Endometrium (tissue), 2 donors: ENCODE data around the gene TMEM129.

Experiments used
- FAIRE-seq: peaks from 2 replicates; lab custom pipeline; 2012; peaks lifted over from hg19 to GRCh38; lab: Jason Lieb, UNC
- donor health status: control.
- donor health status: control.

The TMEM129 gene

DNA sequence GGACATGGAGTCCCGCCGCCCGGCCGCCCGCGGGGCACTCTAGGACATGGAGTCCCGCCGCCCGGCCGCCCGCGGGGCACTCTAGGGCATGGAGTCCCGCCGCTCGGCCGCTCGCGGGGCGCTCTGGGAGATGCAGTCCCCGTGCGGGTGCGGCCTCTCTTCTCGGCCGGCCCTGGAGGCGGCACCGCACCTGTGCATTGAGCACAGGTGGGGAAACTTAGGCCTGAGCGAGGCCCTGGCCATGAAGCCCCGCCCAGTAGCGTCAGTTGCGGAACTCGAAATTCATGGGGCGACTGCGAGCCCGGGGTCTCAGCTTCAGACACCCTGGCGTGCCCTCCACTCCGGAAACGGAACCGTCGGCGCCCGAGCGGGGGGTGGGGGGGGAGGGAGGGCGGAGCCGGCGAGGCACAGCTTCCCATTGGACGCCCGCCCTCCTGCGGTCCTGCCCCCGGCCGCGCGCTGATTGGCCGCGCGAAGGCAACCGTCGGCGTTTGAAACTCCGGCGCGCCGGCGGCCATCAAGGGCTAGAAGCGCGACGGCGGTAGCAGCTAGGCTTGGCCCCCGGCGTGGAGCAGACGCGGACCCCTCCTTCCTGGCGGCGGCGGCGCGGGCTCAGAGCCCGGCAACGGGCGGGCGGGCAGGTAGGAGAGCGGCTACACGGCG, at the start of gene TMEM129, which contains the start of gene TACC3:
TSS of gene TMEM129 (minus strand) at position 321 of the 663 bp plus-strand sequence. CDS start 486 bp downstream, outside the sequence.
TSS of gene TACC3 (plus strand) at position 519 of the 663 bp plus-strand sequence. CDS start 1,901 bp downstream, outside the sequence.
- FAIRE-seq, result no peak

DNA sequence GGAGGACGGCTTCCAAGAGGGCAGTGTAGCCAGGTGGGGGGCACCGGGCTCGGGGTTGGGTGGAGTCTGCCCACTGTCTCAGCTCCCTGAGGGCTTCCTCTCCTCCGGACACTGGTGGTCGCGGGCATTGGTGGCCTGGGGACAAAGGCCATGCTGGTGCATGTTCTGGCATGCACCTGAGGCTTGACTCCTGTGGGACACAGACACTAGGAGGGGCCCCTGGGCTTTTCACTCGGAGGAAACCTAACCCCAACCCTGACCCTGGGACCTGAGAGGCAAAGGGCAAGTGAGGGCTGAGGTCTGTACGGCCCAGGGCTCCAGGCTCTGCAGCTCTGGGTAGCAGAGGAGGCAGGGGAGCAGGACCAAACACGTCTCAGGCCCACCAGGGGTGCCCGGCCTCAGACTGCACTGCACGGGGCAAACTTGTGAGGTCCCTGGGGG, 49.7 kb upstream of the TMEM129 start:
- no peak for FAIRE-seq

DNA sequence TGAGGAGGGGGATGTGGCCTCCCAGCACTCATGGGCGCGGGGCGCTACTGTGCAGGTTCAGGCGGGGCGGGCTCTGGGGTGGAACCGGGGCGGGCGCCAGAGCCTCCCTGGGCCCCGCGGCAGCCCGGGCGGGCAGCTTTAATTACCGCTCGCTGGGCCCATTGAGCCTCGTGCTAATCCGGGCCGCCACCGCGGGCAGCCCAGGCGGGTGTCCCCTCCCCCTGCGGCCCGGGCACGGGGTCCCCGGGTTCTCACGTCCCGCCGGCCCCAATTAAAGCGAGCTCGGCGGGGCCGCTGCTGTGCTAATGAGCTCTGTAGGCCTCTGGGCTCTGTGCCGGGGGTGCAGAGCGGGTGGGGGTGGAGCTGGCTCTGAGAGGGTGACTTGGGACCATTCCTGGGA, 49.1 kb upstream of the TMEM129 start:
- FAIRE-seq, result no peak

DNA sequence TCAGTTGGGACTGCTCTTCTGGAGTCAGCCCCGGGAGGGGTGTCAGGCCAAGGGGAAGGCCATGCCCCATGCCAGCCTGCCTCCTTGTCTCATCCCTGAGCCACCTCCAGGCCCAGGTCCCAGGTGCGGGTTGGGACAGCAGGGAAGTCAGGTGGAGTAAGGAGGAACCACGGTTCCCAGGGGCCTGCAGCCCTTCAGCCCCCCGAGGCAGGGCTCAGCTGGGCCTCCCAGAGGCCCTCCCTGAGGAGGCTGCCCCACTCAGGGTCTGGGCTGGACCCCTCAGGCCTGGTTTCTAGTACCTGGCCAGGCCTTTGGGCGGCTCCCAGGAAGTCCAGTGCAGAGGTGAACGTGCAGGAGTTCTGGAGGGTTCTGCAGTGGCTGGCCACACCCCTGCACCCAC, 48.6 kb upstream of the TMEM129 start:
- FAIRE-seq, result no peak

GRCh38 chr4:1768367-1769034, 47.4 kb upstream of the TMEM129 start:
- FAIRE-seq, result no peak

- FAIRE-seq, result no peak
Measured at GRCh38 chr4:1767770-1768366, 46.7 kb upstream of the TMEM129 start.

GRCh38 chr4:1767061-1767769, 46.1 kb upstream of the TMEM129 start:
- FAIRE-seq, result no peak

DNA sequence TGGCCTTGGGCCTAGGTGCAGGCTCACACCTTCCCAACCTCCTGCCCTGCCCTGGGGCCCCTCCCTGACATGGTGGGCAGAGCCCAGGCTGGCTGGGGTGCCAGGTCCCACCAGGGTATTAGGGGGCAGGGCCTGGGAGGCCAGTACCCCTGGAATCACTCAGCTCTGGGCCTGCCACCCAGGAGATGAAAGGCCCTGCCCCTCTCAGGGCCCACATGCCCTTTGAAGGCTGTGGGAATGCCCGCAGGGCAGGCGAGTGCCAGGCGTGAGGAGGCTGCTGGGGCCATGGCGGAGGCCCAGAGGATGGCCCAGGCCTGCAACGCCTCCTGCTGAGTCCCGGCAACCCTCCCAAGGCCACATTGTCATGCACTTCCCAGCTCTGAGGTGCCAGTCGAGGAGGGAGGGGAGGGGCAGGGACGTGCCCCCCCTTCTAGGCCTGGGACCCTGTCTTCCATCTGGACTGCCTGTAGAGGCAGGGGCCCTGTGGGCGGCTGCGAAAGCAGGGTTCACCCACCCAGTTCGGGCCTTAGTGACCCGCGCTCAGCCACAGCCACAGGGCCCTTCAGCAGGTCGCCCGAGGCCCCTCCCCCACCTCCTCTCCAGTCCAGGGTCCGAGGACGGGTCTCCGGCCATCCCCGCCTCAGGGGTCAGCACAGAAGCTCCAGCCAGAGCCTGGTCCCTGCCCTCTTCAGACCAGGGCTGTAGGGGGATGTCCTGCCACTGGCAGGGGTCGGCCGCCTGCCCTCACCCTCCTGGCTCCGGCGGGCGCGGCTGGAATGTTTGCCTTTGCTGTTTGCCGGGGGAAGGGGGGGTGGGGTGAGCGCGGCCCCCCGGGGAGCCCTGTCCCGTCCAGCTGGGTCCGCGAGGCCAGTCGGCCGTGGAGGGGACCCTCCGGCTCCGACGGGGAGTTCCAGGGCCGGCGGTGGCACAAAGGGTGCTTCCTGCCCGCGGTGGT, 45.3 kb upstream of the TMEM129 start:
- FAIRE-seq, result no peak

- no peak for FAIRE-seq
Measured at GRCh38 chr4:1765409-1766072, 44.4 kb upstream of the TMEM129 start.

DNA sequence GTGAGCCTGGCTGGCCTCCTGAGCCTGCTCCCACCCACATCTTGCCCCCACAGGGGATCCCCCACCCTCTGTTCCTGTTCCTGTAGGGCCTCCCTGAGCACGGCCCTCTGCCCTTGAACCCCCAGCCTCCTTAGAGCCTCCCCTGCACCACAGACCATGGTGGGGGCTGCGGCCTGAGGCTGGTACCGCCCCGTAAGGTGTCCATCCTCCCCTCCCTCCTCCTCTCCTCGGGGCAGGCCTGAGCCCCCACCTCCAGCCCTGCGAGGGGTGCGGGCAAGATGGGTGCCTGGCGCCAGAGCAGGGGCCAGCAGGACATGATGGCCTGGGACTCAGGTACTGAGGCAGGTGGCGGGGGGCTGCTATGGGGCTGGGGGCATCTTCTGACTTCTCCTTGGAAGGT, 43.5 kb upstream of the TMEM129 start:
- no peak for FAIRE-seq

DNA sequence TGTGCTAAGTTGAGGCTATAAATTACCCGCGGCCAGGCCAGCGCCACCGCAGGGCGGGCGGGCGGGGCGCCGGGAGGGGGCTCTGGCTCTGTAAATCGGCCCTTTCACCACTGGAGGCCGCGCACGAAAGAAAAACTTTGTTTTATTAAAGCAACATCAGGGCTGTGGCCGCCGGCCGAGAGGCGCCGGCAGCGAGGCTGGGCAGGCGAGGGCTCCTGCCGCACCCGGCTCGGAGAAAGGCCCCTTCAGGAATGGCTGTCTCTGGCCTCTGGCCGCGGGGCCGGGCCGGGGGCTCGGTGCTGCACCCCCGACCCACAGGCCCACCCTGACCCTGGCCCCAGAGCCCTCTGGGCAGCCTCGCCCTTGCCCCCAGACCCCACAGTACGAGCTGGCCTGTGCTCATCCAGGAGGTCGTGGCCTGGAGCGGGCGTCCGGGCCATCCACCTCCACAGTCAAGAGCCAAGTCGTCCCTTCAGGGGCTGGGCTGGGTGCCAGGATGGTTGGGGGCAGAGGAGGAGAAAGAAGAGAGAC, 42.5 kb upstream of the TMEM129 start:
- FAIRE-seq, result no peak

DNA sequence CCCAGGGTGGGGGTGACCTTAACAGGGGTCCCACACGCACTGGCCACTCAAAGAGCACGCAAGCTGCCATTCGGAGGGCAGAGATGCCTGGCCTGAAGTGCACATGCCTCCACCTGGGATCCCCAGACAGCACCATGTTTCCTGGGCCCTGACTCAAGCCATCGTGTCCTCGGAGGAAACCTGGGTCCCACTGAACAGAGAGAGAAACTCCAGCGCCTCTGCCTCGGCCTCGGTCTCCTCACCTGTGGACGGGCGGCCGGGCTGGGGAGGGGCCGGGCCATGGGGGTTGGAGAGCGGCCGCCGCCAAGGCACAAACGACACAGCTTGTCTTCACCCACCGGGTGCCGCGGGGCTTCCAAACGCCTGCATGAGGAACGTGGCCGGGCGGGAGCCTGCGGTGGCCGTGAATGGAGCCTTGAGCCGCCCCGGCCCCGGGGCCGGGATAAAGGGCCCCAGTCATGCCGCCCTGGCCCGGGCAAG, 42.0 kb upstream of the TMEM129 start:
- no peak for FAIRE-seq

DNA sequence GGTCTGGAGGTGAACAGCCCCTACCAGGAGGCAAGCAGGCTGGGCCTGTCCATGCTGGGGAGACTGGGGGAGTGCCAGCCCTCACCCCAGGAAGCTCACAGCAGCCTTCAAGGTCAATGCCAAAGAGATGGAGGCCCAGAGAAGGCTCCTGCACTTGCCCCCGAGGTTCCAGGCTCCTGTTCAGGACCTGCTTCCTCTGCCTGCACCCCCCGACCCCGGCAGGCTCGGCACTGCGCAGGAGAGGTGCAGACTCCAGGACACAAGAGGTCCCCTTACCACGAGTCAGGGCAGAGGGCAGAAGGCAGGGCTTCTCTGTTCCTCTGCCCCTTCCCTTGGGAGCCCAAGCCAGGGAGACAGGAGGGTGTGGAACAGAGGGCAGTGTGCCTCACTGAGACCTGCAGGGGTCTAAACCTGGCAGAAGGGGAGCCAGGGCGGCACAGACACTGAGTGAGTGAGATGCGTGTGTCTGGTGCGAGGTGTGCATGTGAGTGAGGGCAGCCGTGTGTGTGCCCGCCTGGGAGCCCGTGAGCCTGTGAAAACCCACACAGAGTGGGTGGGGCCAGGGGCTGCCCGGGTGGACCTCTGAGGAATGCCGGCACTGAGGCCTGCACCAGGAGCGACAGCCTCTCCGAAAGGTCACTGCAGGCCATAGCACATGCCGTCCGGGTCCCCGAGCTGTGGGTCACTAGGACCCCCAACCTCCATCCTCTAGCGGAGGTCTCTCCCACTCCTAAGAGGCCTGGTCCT, 41.3 kb upstream of the TMEM129 start:
- FAIRE-seq, result no peak

DNA sequence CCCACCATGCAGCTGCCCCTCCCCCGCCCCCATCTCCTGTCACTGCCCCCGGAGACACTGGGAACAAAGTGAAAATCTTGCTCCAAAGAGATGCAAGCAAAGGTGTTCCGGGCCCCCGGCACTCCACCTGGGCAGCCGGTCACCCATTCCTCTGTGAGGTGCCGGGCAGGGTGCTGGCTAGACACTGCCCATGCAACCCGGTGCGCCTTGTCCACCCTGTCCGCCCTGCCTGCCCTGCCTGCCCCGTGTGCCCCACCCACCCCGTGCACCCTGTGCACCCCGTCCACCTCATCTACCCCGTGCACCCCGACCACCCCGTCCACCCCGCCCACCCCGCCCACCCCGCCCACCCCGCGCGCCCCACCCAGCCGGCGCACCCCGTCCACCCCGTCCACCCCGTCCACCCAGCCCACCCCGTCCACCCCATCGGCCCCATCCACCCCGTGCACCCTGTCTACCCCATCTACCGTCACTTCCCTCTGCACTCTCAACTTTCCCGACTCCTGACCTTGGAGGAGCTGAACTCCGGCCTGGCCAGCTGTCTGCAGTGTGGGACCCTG, 40.1 kb upstream of the TMEM129 start:
- FAIRE-seq, result no peak

DNA sequence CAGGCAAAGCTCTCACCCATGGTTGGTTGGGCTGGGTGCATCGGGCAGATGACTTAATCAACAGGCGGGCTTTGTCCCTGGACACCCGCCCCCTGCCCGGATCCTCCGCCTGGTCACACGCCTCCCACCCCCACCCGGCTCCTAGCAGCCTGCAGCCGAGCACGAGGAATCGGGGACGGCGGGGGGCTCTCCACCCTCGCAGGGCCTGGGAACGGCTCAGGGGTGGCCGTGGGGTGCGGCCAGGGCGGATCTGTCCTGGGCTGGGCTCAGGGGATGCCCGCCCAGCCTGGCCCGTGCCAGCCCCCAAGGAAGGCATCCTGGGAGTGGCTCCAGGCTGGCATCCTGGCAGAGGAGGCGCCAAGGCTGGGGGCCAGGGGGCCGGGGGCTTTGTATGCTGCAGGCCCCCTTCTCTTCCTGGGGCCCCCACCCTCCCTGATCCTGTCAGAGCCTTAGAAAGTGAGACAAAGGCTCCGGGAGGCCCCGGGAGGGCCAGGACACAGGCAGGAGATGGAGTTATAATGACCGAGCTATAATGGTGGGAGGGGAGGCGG, 39.5 kb upstream of the TMEM129 start:
- FAIRE-seq, result no peak

DNA sequence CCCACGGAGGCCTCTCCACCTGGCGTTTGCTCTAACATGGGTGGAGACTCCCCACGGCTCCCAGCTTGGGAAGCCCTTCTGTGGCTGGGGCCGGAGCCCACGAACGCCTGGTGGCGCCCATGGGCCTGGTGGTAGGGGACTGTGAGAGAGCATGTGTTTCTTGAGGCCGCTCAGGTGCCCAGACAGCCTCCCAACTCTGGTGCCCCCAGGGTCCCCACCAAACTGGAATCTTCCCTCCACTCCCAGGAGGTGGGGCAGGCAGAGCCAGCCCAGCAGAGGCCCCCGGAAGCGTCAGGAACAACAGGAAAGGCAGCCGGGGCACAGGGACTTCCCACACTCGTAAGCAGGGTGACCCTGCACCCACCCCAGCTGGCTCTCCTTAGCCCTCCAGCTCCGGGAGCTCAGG, 38.7 kb upstream of the TMEM129 start:
- FAIRE-seq, result no peak

DNA sequence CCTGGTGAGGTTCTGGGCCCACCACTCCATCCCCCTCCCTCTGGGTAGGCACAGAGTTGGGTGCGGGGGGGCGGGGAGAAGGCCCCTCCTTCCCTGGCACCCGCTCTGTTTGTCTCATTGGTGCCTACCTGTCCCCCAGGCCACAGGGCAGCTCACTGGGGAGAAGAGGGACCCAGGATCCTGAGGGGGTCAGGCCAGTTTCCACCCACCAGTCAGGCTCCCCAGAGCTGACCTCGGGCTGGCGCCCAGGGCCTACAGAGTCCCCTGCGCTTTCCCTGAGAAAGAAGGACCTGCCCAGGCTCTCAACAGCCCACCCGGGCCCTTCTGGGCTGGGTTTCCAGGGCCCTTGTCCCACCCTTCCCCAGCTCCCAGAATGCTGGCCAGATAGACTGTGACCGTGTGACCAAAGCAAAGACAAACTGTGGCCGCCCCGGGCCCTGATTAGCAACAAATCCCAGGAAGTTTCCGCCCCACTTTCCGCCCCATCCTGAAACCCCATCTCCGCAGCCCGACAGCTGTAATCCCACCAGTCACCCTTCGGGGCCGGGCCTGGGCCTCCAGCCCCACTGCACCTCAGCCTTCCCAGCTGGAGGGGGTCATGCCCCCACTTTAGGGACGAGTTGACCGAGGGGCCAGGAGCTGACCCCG, 38.2 kb upstream of the TMEM129 start:
- FAIRE-seq, result no peak

DNA sequence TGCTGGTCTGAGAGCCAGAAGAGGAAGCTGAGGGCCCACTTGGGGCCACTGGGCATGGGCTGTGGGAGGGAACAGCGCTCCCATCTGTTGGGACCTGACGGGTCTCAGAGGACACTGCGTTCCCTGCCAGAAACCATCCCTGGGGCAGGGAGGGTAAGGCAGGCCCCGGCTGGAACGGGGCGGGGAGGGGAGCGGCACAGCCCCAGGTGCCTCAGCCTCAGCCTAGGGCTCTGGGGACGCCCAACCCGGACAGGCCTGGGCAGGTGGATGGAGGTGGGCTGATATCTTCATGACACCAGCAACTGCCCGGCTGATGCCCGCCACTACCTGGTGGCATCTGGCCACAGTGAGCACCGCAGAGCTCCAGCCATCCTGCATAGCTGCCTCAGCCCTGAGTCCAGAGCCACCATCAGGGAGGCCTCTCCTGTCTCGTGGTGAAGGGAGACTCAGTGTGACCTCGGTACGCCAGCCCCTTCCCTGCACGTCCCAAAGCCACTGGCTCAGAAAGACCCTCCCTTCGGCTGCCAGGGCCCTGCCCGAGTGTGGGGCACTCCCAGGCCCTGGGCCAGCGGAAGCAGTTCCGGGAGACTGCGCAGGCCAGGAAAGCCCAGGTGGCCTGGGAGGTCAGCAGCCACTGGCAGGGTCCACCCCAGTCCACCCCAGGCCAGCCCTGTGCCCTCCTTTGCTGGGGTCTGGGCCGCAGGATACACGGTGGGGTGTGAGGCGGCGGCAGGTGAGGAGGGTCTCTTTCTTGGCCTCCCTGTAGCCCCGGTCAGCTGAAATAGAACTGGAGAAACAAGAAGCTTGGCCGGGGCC, 37.4 kb upstream of the TMEM129 start:
- no peak for FAIRE-seq
